ENCODE data around the gene OPTC. TPM values are rescaled to one million over a fixed set of nuclear protein-coding genes. Genes with fewer than 3 reads are reported as not detected.

The OPTC gene
- polyA plus RNA-seq, 1 donor: not detected

- DNase-seq: peak; percentile 14 to 20
- 83% methylated on average over 2 of the region's 16 CpGs for WGBS (ENCODE audit: insufficient coverage, low lambda C conversion rate)
- no peaks in the 10 kb centered on the region for H3K27me3 ChIP-seq (ENCODE audit: control insufficient read depth, insufficient read depth, low read length)
- H3K9me3 ChIP-seq (ENCODE audit: control insufficient read depth, low read depth, low read length): no peaks in the 10 kb centered on the region
- peak overlapping the region; percentile 52 for H3K27ac ChIP-seq (ENCODE audit: low read length)
- no peak overlapping the region for H3K4me3 ChIP-seq (ENCODE audit: low read length)
- H3K36me3 ChIP-seq (ENCODE audit: control insufficient read depth, insufficient read depth, low read length): no peaks in the 10 kb centered on the region
- peaks cover 7% of the 10 kb centered on the region for H3K4me1 ChIP-seq (ENCODE audit: control insufficient read depth, insufficient read depth, low read length)
Measured at GRCh38 chr1:203556047-203556851, 62.3 kb downstream of the OPTC start.

DNA sequence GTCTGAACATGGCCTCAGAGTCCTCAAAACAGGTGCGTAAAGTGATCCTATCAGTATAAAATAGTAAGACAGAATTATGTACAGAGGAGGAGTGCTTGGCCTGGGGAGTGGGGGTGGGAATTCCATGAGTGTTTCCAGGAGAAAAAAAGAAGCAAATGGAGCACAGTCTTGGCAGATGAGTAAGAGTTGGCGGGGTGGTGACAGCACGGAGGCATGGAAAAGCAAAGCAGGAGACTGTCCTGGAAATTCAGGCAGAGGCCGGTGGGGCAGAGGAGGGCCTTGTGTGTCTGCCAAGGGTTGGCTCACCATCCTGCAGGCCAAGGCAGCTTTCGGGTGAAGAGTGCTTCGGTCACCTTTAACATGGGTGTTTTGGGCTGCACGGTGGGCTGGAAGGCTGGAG, 63.4 kb downstream of the OPTC start:
- DNase-seq: no peak
- H3K27me3 ChIP-seq (ENCODE audit: control insufficient read depth, insufficient read depth, low read length): no peaks in the 10 kb centered on the region
- H3K4me1 ChIP-seq (ENCODE audit: control insufficient read depth, insufficient read depth, low read length): peaks cover 7% of the 10 kb centered on the region
- no peak overlapping the region for H3K4me3 ChIP-seq (ENCODE audit: low read length)
- 80% methylated on average over 1 of the region's 7 CpGs for WGBS (ENCODE audit: insufficient coverage, low lambda C conversion rate)
- H3K36me3 ChIP-seq (ENCODE audit: control insufficient read depth, insufficient read depth, low read length): no peaks in the 10 kb centered on the region
- no peak overlapping the region for H3K27ac ChIP-seq (ENCODE audit: low read length)
- H3K9me3 ChIP-seq (ENCODE audit: control insufficient read depth, low read depth, low read length): no peaks in the 10 kb centered on the region

DNA sequence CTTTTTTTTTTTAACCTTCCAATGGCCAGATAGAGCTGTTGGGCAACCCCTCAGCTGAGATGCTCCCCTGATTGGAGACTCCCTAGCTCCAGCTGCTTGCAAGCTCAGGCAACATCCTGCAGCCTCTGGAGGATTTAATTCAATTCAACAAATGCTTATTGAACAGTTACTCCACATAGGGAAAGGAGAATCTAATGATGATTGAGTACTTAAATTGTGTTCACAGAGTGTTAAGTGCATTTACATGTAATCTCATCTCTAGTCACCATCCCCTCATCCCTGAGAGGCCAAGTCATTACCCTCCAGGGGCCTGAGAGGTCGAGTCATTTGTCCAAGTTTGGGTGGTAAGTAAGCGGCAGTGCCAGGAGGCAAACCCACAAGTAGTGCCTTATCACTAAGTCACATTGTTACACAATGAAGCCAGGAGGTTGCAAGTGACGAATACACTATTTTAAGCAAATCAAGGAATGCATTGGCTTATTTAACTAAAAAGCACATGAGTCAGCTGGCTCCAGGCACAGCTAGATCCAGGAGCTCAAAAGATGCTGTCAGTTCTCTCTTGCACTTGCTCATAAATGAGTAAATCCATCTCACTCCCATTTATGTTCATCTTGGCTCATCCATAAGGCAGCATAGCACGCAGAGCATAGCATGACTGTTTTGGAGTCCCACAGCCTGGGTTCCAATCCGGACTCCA, 64.3 kb downstream of the OPTC start:
- no peak for DNase-seq
- no peaks in the 10 kb centered on the region for H3K27me3 ChIP-seq (ENCODE audit: control insufficient read depth, insufficient read depth, low read length)
- no peak overlapping the region for H3K27ac ChIP-seq (ENCODE audit: low read length)
- H3K4me1 ChIP-seq (ENCODE audit: control insufficient read depth, insufficient read depth, low read length): peaks cover 7% of the 10 kb centered on the region
- H3K9me3 ChIP-seq (ENCODE audit: control insufficient read depth, low read depth, low read length): no peaks in the 10 kb centered on the region
- H3K4me3 ChIP-seq (ENCODE audit: low read length): no peak overlapping the region
- no peaks in the 10 kb centered on the region for H3K36me3 ChIP-seq (ENCODE audit: control insufficient read depth, insufficient read depth, low read length)
- no CpG with 5 or more reads among the region's 5 CpGs for WGBS (ENCODE audit: insufficient coverage, low lambda C conversion rate)

Other genes starting within 250 kb of the OPTC start
- 191 TPM for gene BTG2, start 188.6 kb upstream of the OPTC start, polyA plus RNA-seq
- 104 TPM for gene FMOD, start 143.0 kb upstream of the OPTC start, polyA plus RNA-seq
- 4.4 TPM for gene PRELP, start 18.3 kb upstream of the OPTC start, polyA plus RNA-seq
- 66.1 TPM for gene ATP2B4, start 132.7 kb downstream of the OPTC start, polyA plus RNA-seq